IPS-15b (cell line): ENCODE data around the gene GLB1L3.

Source experiments
- H3K27me3 ChIP-seq: one replicate; pipeline ENCODE4 v1.6.1; 2013; ENCODE audit warnings: low read length; ENCODE audit not compliant: control insufficient read depth, insufficient read depth
- H3K36me3 ChIP-seq: one replicate; pipeline ENCODE4 v1.6.1; 2013; ENCODE audit warnings: low read length; ENCODE audit not compliant: control insufficient read depth, insufficient read depth
- H3K4me1 ChIP-seq: one replicate; pipeline ENCODE4 v1.6.1; 2013; ENCODE audit warnings: mild to moderate bottlenecking, low read length; ENCODE audit not compliant: control insufficient read depth, insufficient read depth
- H3K4me3 ChIP-seq: one replicate; pipeline ENCODE4 v1.5.1; 2013; ENCODE audit warnings: low read depth, low read length
- H3K9ac ChIP-seq: one replicate; pipeline ENCODE4 v1.6.1; 2013; ENCODE audit warnings: low read depth, mild to moderate bottlenecking, low read length
- H3K9me3 ChIP-seq: one replicate; pipeline ENCODE4 v1.6.1; 2013; ENCODE audit warnings: mild to moderate bottlenecking, low read length; ENCODE audit not compliant: control insufficient read depth, insufficient read depth

Gene GLB1L3

DNA sequence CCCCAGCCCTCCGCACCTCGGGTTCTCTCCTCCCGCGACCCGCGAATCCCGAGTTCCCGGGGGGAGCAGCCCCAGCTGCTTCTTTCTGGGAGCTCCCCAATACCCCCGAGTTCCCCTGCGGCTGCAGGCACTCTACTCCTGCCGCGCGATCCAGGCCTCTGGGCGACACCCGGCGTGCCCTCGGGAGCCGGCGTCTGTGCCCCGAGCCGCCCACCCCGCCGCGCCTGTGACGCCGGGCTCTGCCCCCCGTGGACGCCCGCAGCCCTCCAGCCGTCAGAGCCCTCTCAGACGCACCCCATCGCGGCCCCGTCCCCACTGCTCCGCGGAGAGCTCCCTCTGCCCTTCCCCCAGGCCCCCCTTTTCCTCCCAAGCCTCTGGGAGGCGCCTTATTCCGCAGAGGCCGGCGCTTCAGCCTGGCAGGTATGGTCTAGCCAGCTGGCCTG is 56.0 kb downstream of the GLB1L3 start:
- Histone ChIP-seq H3K36me3 (no peaks in the 10 kb centered on the region), H3K27me3 (peaks cover 43% of the 10 kb centered on the region), H3K4me3 (peak overlapping the region; percentile 75), H3K9me3 (no peaks in the 10 kb centered on the region), H3K4me1 (peaks cover 5% of the 10 kb centered on the region), H3K9ac (no peak overlapping the region)

DNA sequence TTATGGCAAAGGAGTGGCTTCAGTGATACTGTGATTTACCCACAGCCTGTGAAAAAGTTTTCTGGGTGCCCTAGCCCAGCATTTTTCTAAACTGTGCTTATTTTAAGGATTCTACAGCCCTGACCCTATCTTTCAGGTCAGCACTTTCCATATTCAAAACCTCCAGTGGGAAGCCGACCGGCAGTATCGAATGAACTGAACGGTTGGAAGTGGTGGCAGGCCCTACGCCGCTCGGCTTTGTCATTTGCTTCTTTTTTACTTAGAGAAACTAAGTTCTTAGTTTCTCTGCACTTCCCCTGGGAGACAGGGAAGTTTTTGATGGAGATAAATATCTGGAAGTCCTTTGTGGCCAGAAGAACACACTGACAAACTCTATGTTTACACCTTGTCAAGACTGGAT is 56.6 kb downstream of the GLB1L3 start:
- H3K4me1 ChIP-seq, result peaks cover 5% of the 10 kb centered on the region
- peak overlapping the region; percentile 75 for H3K4me3 ChIP-seq
- H3K36me3 ChIP-seq, result no peaks in the 10 kb centered on the region
- no peaks in the 10 kb centered on the region for H3K9me3 ChIP-seq
- peaks cover 43% of the 10 kb centered on the region for H3K27me3 ChIP-seq
- H3K9ac ChIP-seq, result no peak overlapping the region

DNA sequence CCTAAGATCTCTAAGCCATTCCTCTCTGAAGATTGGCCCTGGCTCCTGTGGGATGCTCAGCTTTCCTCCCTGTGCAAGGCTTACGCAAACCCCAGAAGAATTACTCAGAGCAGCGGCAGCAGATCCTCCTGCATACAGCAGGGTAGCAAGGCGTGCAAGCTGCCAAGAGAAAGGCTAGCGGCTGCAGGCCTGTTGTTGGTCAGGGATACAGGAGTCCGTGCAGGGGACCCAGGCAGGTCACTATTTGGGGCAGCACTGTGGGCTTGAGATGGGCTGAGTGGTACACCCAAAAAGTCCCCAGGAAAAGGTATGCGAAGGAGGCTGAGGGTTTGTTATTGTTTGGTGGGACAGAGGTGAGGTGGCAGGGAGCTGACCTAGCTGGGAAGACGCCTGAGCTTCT is 57.1 kb downstream of the GLB1L3 start:
- Histone ChIP-seq H3K9me3 (no peaks in the 10 kb centered on the region), H3K36me3 (no peaks in the 10 kb centered on the region), H3K27me3 (peaks cover 43% of the 10 kb centered on the region), H3K4me1 (peaks cover 5% of the 10 kb centered on the region), H3K4me3 (no peak overlapping the region), H3K9ac (no peak overlapping the region)

DNA sequence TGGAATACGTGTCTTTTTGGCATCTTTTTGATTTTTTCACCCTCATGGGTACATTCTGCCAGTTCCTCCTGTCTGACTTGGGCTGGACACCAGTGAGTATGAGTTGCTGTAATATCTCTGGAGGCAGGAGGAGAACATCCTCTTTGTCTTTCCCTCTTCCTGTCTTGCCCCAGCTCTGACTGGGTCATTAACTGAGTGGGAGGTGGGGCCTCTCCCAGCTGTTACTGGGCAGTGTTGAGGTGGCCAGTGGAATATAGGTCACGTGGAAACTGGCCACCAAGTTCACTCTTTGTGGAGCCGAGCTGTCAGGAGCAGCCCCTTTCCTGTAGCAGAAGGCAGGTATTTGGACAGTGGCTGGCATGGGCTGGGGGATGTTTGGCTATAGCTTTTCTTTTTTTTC is 57.8 kb downstream of the GLB1L3 start:
- no peak overlapping the region for H3K9ac ChIP-seq
- H3K9me3 ChIP-seq, result no peaks in the 10 kb centered on the region
- H3K4me1 ChIP-seq, result peaks cover 5% of the 10 kb centered on the region
- peaks cover 43% of the 10 kb centered on the region for H3K27me3 ChIP-seq
- no peaks in the 10 kb centered on the region for H3K36me3 ChIP-seq
- H3K4me3 ChIP-seq, result no peak overlapping the region

DNA sequence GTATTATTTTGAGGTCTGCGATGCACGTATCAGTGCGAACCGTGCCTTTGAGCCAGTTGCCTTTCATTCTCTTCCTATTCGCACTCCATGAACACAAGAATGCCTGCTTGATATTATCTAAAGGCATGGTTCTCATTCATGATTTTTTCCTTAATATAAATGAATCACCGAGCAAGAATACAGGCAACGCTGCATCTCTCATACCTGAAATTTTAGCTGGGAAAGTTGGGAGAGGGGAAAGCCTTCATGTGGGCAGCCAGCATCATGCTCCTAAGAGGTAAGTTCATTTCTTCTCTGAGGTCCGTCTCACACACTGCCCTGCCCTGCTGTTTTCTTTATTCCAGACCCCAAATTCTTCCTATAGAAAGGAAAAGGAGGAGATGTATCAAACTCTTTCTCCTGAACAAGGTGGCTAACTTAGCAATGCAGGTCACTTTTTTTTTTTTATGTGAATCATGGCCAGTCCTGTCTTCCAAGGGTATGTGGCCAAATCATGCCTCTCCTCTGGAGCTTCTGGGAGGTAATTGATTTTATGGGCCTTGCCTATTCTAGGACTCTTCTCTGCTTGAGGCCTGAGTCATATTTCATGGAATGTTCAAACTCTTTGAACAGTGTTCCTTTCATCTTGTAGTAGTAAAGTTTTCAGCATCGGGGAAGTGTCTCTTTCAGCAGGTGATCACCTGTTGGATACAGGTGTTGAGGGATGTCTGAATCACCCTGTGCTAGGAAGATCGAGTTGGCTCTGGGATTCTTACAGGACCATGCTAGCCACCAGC is 58.8 kb downstream of the GLB1L3 start:
- peaks cover 5% of the 10 kb centered on the region for H3K4me1 ChIP-seq
- peaks cover 43% of the 10 kb centered on the region for H3K27me3 ChIP-seq
- H3K9ac ChIP-seq, result no peak overlapping the region
- H3K4me3 ChIP-seq, result no peak overlapping the region
- no peaks in the 10 kb centered on the region for H3K36me3 ChIP-seq
- no peaks in the 10 kb centered on the region for H3K9me3 ChIP-seq

DNA sequence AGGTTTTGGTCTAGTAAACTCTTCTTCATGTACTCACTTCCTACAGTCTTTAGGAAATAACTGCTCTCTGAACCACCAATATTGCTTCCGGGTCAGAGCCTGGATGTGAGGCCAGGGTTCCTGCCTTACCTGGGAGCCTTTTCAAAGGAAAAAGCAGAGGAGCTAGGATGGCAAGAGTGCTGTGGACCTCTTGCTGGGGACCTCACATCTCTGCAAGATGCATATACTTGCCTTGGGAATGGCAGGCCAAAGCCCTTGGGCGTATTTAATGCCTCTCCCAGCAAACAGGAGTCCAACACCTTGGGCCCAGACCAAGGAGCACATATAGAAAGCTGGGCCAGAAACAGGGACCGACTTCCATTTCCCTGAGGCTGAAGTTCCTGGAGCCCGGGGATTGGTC is 60.9 kb downstream of the GLB1L3 start:
- peaks cover 4% of the 10 kb centered on the region for H3K4me1 ChIP-seq
- peaks cover 29% of the 10 kb centered on the region for H3K27me3 ChIP-seq
- H3K4me3 ChIP-seq, result no peak overlapping the region

DNA sequence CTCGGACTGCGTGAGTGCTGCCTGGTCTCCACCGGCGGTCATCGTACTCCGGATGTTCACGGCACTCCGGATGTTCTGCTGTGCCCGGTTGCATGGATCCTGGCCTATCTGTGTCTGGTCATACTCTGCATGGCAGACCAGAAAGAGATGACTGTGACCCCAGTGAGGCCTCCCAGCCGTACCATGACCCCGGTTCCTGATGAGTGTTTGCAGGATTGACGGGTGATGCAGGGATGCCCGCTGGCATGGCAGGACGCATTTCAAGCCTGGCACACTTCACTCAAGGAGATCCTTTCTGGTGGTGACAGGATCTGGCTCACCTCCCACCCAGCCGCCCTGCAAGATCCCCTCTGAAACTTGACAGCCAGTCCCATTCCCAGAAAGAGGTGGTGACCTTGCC is 61.9 kb downstream of the GLB1L3 start:
- Histone ChIP-seq H3K4me3 (no peak overlapping the region), H3K9ac (no peak overlapping the region)

More for the DNA sequence above, 60.9 kb downstream of the GLB1L3 start:
- Histone ChIP-seq H3K36me3 (no peaks in the 10 kb centered on the region), H3K9ac (no peak overlapping the region), H3K9me3 (no peaks in the 10 kb centered on the region)

DNA sequence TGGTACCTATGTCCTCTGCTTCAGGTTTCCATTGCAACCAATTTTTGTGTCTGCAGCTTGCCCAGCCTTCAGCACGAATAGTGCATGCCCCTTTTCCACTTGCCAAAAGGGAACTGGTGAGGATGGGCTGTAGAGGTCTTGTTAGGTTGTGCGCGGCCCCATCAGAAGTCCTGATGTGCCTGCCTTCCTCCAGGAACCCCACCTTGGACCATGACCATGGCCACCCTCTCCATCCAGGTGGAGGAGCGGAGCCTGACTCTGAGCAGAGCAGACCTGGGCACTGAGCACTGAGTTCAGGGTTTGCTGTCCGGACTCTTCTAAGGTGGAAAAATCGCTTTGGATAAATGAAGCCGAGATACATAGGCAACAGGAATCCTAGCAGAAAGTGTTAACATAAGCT is 62.5 kb downstream of the GLB1L3 start:
- no peak overlapping the region for H3K4me3 ChIP-seq
- H3K9ac ChIP-seq, result no peak overlapping the region
- no peaks in the 10 kb centered on the region for H3K36me3 ChIP-seq
- H3K9me3 ChIP-seq, result no peaks in the 10 kb centered on the region
- H3K4me1 ChIP-seq, result no peaks in the 10 kb centered on the region
- H3K27me3 ChIP-seq, result peaks cover 16% of the 10 kb centered on the region

More for the DNA sequence above, 61.9 kb downstream of the GLB1L3 start:
- Histone ChIP-seq H3K9me3 (no peaks in the 10 kb centered on the region), H3K4me1 (no peaks in the 10 kb centered on the region), H3K27me3 (peaks cover 22% of the 10 kb centered on the region), H3K36me3 (no peaks in the 10 kb centered on the region)

DNA sequence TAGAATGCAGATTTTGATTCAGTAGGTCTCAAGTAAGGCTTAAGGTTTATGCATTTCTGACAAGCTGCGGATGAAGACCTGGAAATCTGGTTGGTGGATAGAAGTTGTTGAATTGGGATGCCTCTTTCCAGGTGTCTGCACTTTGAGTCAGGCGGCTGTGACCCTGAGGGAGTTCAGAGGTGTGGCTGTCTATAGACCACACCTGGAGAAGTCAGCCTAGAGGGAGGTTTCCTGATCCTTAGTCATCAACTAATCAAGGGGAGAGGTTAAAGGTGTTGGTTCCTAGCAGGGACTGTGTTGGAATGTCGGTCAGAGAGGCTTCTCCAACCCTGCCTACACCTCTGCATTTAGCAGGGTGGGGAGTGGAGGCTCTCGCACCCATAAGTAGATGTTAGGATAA is 63.6 kb downstream of the GLB1L3 start:
- no peak overlapping the region for H3K4me3 ChIP-seq
- H3K36me3 ChIP-seq, result no peaks in the 10 kb centered on the region
- peaks cover 8% of the 10 kb centered on the region for H3K27me3 ChIP-seq
- no peak overlapping the region for H3K9ac ChIP-seq
- H3K9me3 ChIP-seq, result no peaks in the 10 kb centered on the region
- no peaks in the 10 kb centered on the region for H3K4me1 ChIP-seq

DNA sequence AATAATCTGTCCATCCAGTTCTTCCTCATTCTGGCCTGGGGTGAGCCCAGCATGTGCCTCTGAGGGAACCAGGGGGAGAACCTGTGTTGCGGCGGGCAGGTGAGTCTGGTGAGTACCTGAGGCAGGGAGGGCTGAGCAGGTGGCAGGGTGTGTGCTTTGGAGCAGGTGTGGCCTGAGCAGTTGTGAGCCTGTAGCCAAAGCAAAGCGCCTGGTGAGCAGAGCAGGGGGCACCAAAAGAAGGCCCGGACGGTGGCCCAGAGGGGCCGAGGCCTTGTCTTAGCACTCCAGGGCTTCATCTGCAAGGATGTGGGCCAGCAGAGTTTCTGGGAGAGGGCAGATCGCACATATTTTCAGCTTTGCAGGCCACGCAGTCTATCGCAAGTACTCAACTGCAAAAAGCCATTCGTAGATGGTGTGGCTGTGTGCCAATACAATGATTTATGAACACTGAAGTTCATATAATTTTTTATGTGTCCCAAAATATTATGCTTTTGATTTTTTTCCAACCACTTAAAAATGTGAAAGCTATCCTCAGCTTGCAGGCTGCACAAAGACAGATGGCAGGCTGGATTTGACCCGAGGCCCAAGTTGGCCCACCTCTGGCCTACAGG is 64.3 kb downstream of the GLB1L3 start:
- Histone ChIP-seq H3K27me3 (peaks cover 6% of the 10 kb centered on the region), H3K36me3 (no peaks in the 10 kb centered on the region), H3K4me1 (no peaks in the 10 kb centered on the region), H3K9ac (no peak overlapping the region), H3K4me3 (no peak overlapping the region), H3K9me3 (no peaks in the 10 kb centered on the region)

DNA sequence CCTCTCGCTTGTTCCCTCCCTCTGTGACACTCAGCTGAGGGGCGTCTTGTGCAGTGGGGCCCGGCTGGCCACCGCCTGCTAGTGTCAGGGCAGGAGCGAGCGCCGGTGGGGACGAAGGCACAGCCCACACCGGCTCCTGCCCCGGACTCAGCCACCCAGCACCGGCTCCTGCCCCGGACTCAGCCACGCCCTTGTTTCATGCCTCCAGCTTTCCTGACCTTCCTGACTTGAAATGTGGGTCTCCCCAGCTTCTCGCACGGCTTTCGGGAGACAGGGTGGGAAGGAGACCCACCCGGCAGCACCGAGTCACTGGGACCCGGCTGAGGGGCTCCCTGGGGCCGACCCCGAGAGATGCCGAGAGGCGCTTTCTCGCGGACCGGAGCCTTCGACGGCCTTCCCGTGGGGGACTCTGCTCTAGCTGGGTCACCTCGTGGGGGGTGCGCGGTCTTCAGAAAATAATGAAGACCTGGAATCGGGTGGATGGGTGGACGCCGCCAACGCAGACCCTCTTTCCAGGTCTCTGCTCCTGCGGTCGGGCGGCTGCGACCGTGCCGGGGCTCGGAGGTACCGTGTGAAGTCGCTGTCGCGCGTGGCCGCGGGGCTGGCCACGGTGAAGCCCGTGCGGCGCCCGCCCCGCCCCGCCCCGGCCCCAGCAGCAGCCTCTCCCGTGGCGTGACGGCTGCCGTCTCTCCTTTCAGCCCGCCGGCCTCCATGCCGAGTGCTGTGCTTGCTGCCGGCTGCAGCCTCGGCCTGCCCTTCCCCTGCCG is 65.8 kb downstream of the GLB1L3 start:
- Histone ChIP-seq H3K9me3 (no peaks in the 10 kb centered on the region), H3K9ac (no peak overlapping the region), H3K36me3 (no peaks in the 10 kb centered on the region), H3K4me1 (no peaks in the 10 kb centered on the region), H3K4me3 (no peak overlapping the region), H3K27me3 (no peaks in the 10 kb centered on the region)
